ENCODE results near the gene GPER1.

DNA sequence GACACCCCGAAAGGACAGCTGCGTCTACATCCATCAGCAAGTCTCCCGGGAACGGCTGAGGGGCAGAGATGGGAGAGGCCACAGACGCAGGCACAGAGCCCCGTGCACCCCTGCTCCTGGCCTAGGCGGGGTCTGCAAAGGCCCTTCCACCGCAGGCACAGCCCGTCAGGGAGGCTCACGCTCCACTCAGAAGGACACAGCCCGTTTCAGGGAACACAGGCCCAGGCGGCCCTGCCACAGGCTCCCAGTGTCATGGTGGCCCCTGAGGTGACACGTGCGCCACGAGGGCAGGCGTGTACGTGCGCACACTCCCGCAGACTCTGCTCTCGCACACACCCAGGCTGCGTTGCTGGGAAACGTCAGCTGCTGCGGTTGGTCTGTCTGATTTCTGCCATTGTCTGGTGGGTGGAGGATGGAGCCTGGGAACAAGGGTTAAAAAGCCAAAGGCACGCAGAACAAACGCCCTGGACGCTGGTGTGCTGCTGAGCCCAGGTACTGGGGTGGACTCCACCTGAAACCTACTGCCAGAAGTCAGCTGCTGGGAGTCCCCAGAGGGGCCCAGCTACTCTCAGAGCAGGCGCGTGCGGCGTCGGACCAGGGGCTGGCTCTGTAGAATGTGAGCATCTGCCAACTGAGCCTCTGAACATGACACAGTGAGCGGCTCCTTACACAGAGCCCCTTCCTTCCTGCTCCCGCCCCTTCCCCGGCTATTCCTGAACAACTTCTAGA is 13.1 kb downstream of the GPER1 start:
- no peak for TF ChIP-seq EZH2 (IDR thresholded peaks at IDR 0.05; ENCODE audit: low read length, unreplicated experiment)
- TF ChIP-seq, protein P1, sequence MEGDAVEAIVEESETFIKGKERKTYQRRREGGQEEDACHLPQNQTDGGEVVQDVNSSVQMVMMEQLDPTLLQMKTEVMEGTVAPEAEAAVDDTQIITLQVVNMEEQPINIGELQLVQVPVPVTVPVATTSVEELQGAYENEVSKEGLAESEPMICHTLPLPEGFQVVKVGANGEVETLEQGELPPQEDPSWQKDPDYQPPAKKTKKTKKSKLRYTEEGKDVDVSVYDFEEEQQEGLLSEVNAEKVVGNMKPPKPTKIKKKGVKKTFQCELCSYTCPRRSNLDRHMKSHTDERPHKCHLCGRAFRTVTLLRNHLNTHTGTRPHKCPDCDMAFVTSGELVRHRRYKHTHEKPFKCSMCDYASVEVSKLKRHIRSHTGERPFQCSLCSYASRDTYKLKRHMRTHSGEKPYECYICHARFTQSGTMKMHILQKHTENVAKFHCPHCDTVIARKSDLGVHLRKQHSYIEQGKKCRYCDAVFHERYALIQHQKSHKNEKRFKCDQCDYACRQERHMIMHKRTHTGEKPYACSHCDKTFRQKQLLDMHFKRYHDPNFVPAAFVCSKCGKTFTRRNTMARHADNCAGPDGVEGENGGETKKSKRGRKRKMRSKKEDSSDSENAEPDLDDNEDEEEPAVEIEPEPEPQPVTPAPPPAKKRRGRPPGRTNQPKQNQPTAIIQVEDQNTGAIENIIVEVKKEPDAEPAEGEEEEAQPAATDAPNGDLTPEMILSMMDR (conservative IDR thresholded peaks at IDR 0.05; ENCODE audit: low read depth, low read length), result no peak

Data from PC-3 (cell line).